RWPE2 (cell line): ENCODE data around the gene ASB5.

ENCODE experiments used
- ATAC-seq: fragments of 200-7000 bp; cut with Tn5 transposase; 3 replicates; pipeline ENCODE4 v1.9.1; 2021; ENCODE audit warnings: low read depth
- DNase-seq: peaks from one replicate; pipeline ENCODE4 v3.0.0-alpha.2; 2020; ENCODE audit warnings: low spot score
- H3K27ac ChIP-seq: fragments of 450-650 bp; 2 replicates; pipeline ENCODE4 v1.5.1; 2017; ENCODE audit warnings: mild to moderate bottlenecking; ENCODE audit not compliant: poor library complexity, severe bottlenecking
- H3K27me3 ChIP-seq: fragments of 250-450 bp; sonication (Bioruptor Pico); 2 replicates; pipeline ENCODE4 v1.5.1; 2021; ENCODE audit warnings: mild to moderate bottlenecking, moderate library complexity; ENCODE audit not compliant: insufficient read depth, poor library complexity, severe bottlenecking
- H3K36me3 ChIP-seq: fragments of 250-450 bp; sonication (Bioruptor Pico); 2 replicates; pipeline ENCODE4 v1.5.1; 2020; ENCODE audit warnings: low read depth, mild to moderate bottlenecking, moderate library complexity
- H3K4me1 ChIP-seq: fragments of 250-450 bp; sonication (Bioruptor Pico); 2 replicates; pipeline ENCODE4 v1.5.1; 2021; ENCODE audit warnings: mild to moderate bottlenecking, moderate library complexity; ENCODE audit not compliant: insufficient read depth, poor library complexity, severe bottlenecking
- H3K4me3 ChIP-seq: fragments of 250-450 bp; sonication (Bioruptor Pico); 2 replicates; pipeline ENCODE4 v1.5.1; 2021; ENCODE audit warnings: mild to moderate bottlenecking, moderate library complexity; ENCODE audit not compliant: severe bottlenecking
- H3K9me3 ChIP-seq: fragments of 250-450 bp; sonication (Bioruptor Pico); 2 replicates; pipeline ENCODE4 v1.5.1; 2021; ENCODE audit warnings: mild to moderate bottlenecking, moderate library complexity; ENCODE audit not compliant: severe bottlenecking
- TF ChIP-seq, protein P1 (sequence below): fragments of 450-650 bp; IDR thresholded peaks from one replicate; pipeline ENCODE4 v1.5.1; 2017; ENCODE audit warnings: mild to moderate bottlenecking, moderate library complexity; ENCODE audit not compliant: poor library complexity, severe bottlenecking

The ASB5 gene

DNA sequence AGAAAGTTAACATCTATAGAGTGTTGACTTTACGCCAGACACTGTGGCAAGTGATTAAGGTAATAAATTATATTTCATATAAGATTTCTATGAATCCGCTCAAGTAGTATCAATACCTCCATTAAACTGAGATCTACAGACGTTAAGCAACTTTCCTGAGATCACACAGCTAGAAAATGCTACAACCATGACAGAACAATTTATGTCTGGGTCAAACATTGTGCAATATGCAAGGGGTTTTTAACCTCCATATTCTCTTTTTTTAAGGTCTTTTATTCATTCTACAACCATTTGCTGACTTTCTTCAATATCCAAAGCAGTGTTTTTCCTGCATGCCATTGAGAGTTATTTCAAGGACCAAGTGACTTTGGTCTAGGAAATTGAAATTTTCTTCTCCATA lies 10.9 kb downstream of the ASB5 start:
- peaks cover 14% of the 10 kb centered on the region for H3K4me1 ChIP-seq
- H3K9me3 ChIP-seq, result no peaks in the 10 kb centered on the region

GRCh38 chr4:176256921-176257320 lies 12.1 kb downstream of the ASB5 start:
- Histone ChIP-seq H3K27me3 (no peaks in the 10 kb centered on the region), H3K36me3 (no peaks in the 10 kb centered on the region), H3K27ac (no peak overlapping the region), H3K9me3 (no peaks in the 10 kb centered on the region), H3K4me3 (no peak overlapping the region), H3K4me1 (peaks cover 14% of the 10 kb centered on the region)
- ATAC-seq (no peak), DNase-seq (no peak)
- TF ChIP-seq, protein P1, sequence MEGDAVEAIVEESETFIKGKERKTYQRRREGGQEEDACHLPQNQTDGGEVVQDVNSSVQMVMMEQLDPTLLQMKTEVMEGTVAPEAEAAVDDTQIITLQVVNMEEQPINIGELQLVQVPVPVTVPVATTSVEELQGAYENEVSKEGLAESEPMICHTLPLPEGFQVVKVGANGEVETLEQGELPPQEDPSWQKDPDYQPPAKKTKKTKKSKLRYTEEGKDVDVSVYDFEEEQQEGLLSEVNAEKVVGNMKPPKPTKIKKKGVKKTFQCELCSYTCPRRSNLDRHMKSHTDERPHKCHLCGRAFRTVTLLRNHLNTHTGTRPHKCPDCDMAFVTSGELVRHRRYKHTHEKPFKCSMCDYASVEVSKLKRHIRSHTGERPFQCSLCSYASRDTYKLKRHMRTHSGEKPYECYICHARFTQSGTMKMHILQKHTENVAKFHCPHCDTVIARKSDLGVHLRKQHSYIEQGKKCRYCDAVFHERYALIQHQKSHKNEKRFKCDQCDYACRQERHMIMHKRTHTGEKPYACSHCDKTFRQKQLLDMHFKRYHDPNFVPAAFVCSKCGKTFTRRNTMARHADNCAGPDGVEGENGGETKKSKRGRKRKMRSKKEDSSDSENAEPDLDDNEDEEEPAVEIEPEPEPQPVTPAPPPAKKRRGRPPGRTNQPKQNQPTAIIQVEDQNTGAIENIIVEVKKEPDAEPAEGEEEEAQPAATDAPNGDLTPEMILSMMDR, result no peak

More for the DNA sequence above, 10.9 kb downstream of the ASB5 start:
- no peaks in the 10 kb centered on the region for H3K36me3 ChIP-seq
- H3K4me3 ChIP-seq, result no peak overlapping the region
- no peak for DNase-seq
- H3K27ac ChIP-seq, result no peak overlapping the region
- no peaks in the 10 kb centered on the region for H3K27me3 ChIP-seq
- TF ChIP-seq, protein P1, result no peak
- no peak for ATAC-seq

- Histone ChIP-seq H3K27me3 (no peaks in the 10 kb centered on the region), H3K27ac (no peak overlapping the region)
- DNase-seq, result no peak
These were observed 26.2 kb downstream of the ASB5 start for GRCh38 chr4:176242764-176243347.

DNA sequence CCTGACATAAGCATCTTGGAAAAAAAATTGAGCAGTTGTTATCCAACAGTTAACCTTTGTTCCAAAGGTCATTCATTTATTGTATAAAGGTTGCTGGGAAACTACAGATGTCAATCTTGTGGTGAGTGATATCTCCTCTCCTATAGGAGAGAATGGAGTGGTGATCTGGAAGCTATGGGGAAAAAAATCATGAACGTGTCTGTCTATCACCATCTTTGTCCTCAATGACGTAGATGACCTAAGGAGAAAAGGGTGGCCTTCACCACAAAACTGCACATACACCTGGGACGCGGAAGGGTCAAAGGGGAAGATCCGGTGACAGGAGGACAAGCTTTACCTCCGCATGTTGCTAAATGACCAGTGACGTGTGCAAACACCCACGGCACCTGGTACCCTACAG lies 27.3 kb downstream of the ASB5 start:
- Histone ChIP-seq H3K4me3 (no peak overlapping the region), H3K27me3 (no peaks in the 10 kb centered on the region), H3K27ac (no peak overlapping the region), H3K4me1 (no peaks in the 10 kb centered on the region), H3K9me3 (no peaks in the 10 kb centered on the region), H3K36me3 (no peaks in the 10 kb centered on the region)
- no peak for DNase-seq
- no peak for ATAC-seq
- TF ChIP-seq, protein P1, result no peak

More at GRCh38 chr4:176242764-176243347, 26.2 kb downstream of the ASB5 start:
- TF ChIP-seq, protein P1, result no peak
- Histone ChIP-seq H3K36me3 (no peaks in the 10 kb centered on the region), H3K4me1 (no peaks in the 10 kb centered on the region), H3K9me3 (no peaks in the 10 kb centered on the region), H3K4me3 (no peak overlapping the region)
- ATAC-seq, result no peak

DNA sequence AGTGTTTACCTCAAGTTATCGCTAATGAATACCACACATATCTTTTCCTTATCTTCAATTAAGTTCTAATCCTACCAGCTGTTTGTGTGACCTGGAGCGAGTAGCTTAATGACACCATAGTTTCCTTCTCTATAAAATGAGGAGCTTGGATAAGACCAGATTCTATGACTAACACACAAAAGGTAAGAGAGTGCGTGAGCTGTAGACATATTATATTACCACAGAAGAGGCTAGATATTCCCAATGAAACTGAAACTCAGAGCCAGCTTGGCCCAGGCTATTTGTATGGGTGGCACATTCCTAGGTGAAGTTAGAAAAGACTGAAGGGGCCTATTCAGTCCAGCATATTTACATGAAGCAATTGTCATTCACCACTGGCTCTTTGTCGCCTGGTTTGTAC lies 30.2 kb downstream of the ASB5 start:
- no peaks in the 10 kb centered on the region for H3K27me3 ChIP-seq
- H3K9me3 ChIP-seq, result no peaks in the 10 kb centered on the region
- H3K27ac ChIP-seq, result no peak overlapping the region
- TF ChIP-seq, protein P1, result no peak
- H3K4me3 ChIP-seq, result no peak overlapping the region
- no peaks in the 10 kb centered on the region for H3K36me3 ChIP-seq
- no peaks in the 10 kb centered on the region for H3K4me1 ChIP-seq
- ATAC-seq (no peak; the same call in 2 of the 3 replicates), DNase-seq (no peak)
